Activated naive CD8-positive, alpha-beta T cell treated with anti-CD3 and anti-CD28 coated beads, Interleukin-2, amount 10 ng/mL, durations not matched to agents 7 days and 5 days (primary cell): ENCODE results near the gene KCND1. TPM values are rescaled to one million over a fixed set of nuclear protein-coding genes. Genes with fewer than 3 reads are reported as not detected.

ENCODE experiments used
- ATAC-seq: fragments of 150-1000 bp; cut with Tn5 transposase; one replicate; pipeline ENCODE4 v1.10.0; 2021; ENCODE audit warnings: low read depth, moderate library complexity
- POLR2A ChIA-PET: fragments of 350-600 bp; sonication (Branson Sonifier 250); formaldehyde crosslinking; loops from one replicate; lab custom pipeline; 2021; ENCODE audit warnings: antibody characterized with exemption; lab: Charles Lee
- DNase-seq: peaks from one replicate; pipeline ENCODE4 v3.0.0; 2021
- H3K27ac Mint-ChIP-seq: one replicate; pipeline ENCODE4 v1.8.0; 2022; ENCODE audit warnings: mild to moderate bottlenecking, mixed read lengths
- H3K27me3 Mint-ChIP-seq: one replicate; pipeline ENCODE4 v1.8.0; 2022; ENCODE audit warnings: mild to moderate bottlenecking, moderate library complexity, mixed read lengths
- H3K36me3 Mint-ChIP-seq: one replicate; pipeline ENCODE4 v1.8.0; 2021; ENCODE audit warnings: mild to moderate bottlenecking, mixed read lengths
- H3K4me1 Mint-ChIP-seq: one replicate; pipeline ENCODE4 v1.8.0; 2021; ENCODE audit warnings: mixed read lengths
- H3K4me3 Mint-ChIP-seq: one replicate; pipeline ENCODE4 v1.8.0; 2022; ENCODE audit warnings: mild to moderate bottlenecking, moderate library complexity, mixed read lengths
- H3K9me3 Mint-ChIP-seq: one replicate; pipeline ENCODE4 v1.8.0; 2021; ENCODE audit warnings: mixed read lengths
- total RNA-seq, 2 experiments: library from RNA; stranded (reverse); gene quantifications; one replicate each; pipeline ENCODE4 v1.2.3, GENCODE V29; 2021

The KCND1 gene
- 1 to 10 TPM; 5.6 to 5.9 TPM for total RNA-seq

DNA sequence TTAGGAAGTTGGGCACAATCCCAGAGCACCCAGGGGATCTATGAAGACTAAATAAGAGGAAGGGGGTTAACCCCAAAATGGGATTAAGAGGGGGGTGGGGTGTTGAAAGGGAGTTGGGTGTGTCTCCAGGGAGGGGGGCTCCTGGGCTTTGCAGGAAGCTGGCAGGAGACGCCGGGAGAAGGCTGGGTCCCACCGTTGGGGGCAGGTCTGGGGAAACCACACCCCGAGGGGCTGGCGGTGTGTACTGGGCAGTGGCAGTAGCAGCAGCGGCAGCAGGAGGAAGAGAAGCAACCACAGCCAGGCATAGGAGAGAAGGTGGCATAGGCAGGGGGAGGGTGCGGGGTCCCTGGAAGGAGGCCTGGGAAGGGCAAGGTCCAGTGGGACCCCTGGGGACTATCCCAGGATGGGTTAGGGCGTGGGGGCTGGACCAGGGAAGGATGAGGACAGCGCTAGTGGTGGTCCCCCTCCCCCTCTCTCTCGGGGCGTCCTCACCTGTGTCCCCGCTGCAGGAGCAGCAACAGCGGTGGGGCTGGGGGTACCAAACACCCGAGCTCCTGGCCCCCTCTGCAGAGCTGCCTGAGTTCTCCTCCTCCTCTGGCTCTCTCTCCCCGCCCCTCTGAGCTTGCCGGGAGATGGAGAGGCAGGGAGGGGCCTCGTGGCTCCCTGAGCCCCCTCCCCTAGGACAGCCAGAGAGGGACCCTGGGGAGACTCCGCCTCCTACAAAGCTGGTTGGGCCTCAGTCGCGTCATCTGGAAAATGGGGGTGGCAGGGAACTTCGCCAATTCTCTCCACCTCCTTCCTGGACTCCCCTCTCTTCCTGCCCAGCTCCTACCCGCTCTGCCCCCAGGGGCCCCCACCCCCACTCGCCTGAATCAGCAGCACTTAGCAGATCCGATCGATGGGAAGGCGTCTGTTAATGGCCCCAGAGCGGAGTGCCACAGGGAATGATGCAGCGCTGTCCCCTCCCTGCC, at the start of gene KCND1:
TSS of gene KCND1 (minus strand) at position 596 of the 971 bp plus-strand sequence. CDS start 1,573 bp downstream, outside the sequence.
- Mint-ChIP-seq H3K36me3 (peaks cover 15% of the 10 kb centered on the region), H3K9me3 (no peaks in the 10 kb centered on the region), H3K4me1 (peaks cover 18% of the 10 kb centered on the region), H3K27me3 (no peaks in the 10 kb centered on the region), H3K27ac (peak within 1 kb of the TSS; percentile 38), H3K4me3 (no peak within 1 kb of the TSS)
- DNase-seq: no peak
- POLR2A ChIA-PET: interaction anchor here (0.7 to 1.8 kb wide), 5 partner anchors 10 to 71 kb away, joined by 3 to 5 read pairs (median 4); partner anchors contain the start of genes GRIPAP1 and TFE3
- peak; percentile 24 for ATAC-seq

DNA sequence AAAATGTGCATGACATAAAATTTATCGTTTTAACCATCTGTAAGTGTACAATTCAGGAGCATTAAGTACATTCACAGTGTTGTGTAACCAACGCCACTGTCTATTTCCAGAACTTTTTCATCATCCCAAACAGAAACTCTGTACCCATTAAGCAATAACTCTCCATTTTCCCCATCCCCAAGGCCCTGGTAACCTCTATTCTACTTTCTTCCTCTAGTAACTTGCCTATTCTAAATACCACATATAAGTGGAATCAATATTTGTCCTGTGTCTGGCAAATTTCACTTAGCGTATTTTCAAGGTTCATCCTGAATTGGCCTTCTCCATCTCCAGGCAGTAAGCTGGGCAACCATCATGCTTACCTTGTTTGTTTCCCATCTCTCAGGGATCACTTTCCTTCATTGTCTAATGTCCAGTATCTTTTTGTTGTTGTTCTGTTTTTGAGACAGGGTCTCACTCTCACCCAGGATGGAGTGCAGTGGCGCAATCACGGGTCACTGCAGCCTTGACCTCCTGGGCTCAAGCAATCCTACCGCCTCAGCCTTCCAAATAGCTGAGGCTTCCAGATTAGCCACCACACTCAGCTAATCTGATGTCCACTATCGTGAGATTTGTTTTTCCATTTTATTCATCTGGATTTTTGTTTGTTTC, 48.1 kb upstream of the KCND1 start:
- Mint-ChIP-seq H3K4me3 (no peak overlapping the region), H3K4me1 (no peaks in the 10 kb centered on the region), H3K27ac (no peak overlapping the region), H3K9me3 (no peaks in the 10 kb centered on the region), H3K27me3 (no peaks in the 10 kb centered on the region), H3K36me3 (no peaks in the 10 kb centered on the region)
- POLR2A ChIA-PET: no interaction called here
- ATAC-seq (no peak), DNase-seq (no peak)

DNA sequence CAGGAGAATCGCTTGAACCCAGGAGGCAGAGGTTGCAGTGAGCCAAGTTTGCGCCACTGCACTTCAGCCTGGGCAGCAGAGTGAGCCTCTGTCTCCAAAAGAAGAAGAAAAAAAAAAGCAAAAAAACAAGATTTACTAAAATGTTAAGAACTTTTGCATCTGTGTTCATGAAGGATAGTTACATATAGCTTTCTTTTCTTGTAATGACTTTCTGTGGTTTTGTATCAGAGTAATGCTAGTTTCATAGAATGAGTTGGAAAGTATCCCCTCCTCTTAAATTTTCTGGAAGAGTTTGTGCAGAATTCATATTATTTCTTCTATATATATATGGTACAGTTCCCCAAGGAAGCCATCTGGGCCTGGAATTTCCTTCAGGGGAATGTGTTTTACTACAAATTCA, 47.4 kb upstream of the KCND1 start:
- no peak for ATAC-seq
- H3K27me3 Mint-ChIP-seq: no peaks in the 10 kb centered on the region

DNA sequence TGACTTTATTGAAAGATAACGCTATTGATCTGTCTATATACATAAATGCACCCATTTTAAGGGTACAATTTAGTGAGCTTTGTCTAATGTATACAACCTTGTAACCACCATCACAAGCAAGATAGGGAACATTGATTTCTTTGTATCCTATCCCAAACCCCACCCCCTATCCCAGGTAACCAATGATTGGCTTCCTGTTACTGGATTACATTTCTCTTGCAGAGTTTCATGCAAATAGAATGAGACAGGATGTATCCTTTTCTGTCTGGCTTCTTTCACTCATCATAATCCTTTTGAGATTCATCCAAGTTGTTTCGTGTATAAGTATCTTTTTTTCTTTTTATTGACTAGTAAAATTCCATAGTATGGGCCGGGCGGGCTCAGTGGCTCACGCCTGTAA, 32.1 kb upstream of the KCND1 start:
- peaks cover 9% of the 10 kb centered on the region for H3K4me1 Mint-ChIP-seq
- DNase-seq: no peak
- no peaks in the 10 kb centered on the region for H3K9me3 Mint-ChIP-seq
- H3K27me3 Mint-ChIP-seq: no peaks in the 10 kb centered on the region
- H3K36me3 Mint-ChIP-seq: peaks cover 15% of the 10 kb centered on the region
- POLR2A ChIA-PET: no interaction called here
- no peak for ATAC-seq
- H3K27ac Mint-ChIP-seq: peak overlapping the region; percentile 56
- peak overlapping the region; percentile 50 for H3K4me3 Mint-ChIP-seq

More for the DNA sequence above, 47.4 kb upstream of the KCND1 start:
- no peaks in the 10 kb centered on the region for H3K9me3 Mint-ChIP-seq
- H3K4me3 Mint-ChIP-seq: no peak overlapping the region
- H3K27ac Mint-ChIP-seq: no peak overlapping the region
- POLR2A ChIA-PET: no interaction called here
- no peaks in the 10 kb centered on the region for H3K4me1 Mint-ChIP-seq
- no peaks in the 10 kb centered on the region for H3K36me3 Mint-ChIP-seq
- DNase-seq: no peak

DNA sequence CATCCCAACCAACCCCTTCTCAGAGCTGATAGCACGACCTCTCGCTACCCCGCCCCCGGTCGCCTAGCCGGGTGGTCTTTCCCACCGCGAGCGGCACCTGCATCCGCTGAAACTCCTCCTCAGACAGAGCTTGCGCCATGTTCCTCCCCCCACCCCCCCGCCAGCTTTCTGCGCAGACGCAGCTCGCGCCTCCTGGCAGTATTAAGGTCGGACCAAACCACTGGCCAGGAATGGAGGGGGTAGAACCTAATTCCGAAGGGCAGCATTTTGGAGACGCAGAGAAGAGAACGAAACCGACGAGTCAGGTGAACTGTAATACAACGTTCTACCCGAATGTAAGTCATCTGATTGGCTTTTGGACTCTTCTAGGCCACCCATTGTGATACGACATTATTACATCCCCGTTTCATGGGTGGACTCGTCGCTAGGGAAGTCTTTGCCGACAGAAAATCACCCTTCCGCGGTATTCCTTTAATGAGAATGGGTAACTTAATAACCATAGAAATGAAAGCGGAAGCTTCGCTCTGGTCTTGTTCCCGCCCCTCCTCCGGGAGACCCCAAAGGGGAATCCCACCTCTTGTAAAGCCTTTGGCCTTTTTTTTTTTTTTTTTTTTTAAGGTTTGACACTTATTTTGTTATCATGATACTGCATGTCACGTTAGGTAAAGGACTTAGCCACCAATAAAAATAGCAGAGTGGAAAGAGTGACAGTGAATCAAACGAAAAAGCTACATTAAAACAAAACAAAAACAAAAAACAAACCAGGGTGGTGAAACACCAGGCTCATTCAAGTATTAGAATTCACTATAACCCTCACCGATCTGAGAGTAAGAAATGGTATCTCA, 30.7 kb upstream of the KCND1 start, which contains the start of gene GRIPAP1:
TSS of gene GRIPAP1 (minus strand) at position 174 of the 845 bp plus-strand sequence. CDS start at position 139, 35 bp downstream.
- DNase-seq (peak; percentile 73), ATAC-seq (peak; percentile 79)
- Mint-ChIP-seq H3K4me1 (peaks cover 18% of the 10 kb centered on the region), H3K27ac (peak within 1 kb of the TSS; percentile 97), H3K27me3 (no peaks in the 10 kb centered on the region), H3K9me3 (no peaks in the 10 kb centered on the region), H3K4me3 (peak within 1 kb of the TSS; percentile 99), H3K36me3 (peaks cover 26% of the 10 kb centered on the region)
- POLR2A ChIA-PET: interaction anchor here (0.6 to 2.0 kb wide), 14 partner anchors 10 to 1784 kb away, joined by 3 to 15 read pairs (median 4); partner anchors contain the start of genes KCND1, OTUD5, PQBP1 and PRAF2

DNA sequence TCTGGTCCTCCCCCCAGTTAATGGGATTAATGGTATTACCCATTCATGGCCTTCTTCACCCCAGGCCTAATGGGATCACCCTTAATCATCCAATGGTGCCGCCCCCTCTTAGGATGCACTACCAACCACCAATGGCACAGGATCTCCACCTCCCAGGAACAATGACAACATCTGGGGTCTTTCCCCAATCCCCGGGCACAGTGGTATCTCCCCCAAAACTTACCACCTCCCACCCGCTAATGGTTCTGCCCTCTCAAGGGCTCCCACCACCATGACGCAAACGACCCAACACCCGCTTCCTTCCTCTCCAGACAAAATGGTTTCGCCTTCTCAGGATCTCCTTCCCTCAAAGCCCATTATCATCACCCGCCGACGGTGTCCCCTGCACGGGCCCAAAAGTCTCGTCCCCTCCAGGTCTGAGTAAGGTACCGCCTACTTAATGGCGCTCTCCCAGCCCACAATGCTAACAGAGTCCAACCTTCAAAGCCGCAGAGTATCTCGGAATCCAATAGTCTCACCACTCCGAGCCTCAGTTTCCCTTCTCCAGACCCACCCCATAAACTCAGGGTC, 30.0 kb upstream of the KCND1 start:
- Mint-ChIP-seq H3K27ac (peak overlapping the region; percentile 97), H3K36me3 (peaks cover 32% of the 10 kb centered on the region), H3K4me3 (peak overlapping the region; percentile 99), H3K4me1 (peaks cover 21% of the 10 kb centered on the region), H3K9me3 (no peaks in the 10 kb centered on the region), H3K27me3 (no peaks in the 10 kb centered on the region)
- POLR2A ChIA-PET: interaction anchor here (0.9 to 2.0 kb wide), 7 partner anchors 30 to 154 kb away, joined by 3 to 15 read pairs (median 5); partner anchors contain the start of genes KCND1, OTUD5, PRAF2 and TFE3
- ATAC-seq: peak; percentile 37
- DNase-seq: no peak

DNA sequence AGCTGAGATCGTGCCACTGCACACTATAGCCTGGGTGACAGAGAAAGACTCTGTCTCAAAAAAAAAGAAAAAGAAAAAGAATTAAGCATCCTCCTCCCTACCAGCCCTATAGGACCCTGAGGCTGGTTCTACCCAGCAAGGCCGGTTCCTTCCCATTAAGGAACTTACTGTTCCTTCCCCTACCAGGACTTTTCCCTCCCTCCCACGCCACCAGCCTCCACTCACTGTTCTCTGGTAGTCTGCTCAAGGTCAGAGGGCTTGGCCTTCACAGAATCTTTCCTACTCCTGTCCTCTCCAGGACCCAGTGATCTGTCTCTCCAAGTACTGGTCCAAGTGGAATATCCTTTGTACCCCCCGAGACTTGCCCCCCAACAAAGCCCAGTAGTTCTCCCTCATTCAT, 29.0 kb upstream of the KCND1 start:
- H3K27ac Mint-ChIP-seq: peak overlapping the region; percentile 97
- POLR2A ChIA-PET: no interaction called here
- ATAC-seq: no peak

DNA sequence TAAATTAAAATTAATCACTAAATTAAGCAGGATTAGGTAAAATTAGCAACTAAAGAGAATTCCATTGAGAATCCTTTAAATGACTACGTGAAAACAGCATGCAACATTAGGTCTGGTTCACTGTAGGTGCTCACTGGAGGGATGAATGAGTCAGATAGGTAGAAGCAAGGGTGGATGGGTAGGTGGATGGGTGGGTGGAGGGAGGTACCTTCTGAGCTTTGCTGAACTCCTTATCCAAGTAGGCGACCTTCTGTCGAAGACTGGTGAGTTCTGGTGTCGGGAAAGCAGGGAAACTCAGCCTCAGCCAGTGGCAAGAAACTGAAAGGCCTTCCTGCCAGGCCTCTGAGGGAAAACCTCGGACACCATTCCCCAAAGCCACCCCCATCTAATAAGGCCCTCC, 27.4 kb upstream of the KCND1 start:
- no peak overlapping the region for H3K4me3 Mint-ChIP-seq
- H3K4me1 Mint-ChIP-seq: peaks cover 21% of the 10 kb centered on the region
- no peak overlapping the region for H3K27ac Mint-ChIP-seq
- no peaks in the 10 kb centered on the region for H3K9me3 Mint-ChIP-seq
- H3K27me3 Mint-ChIP-seq: no peaks in the 10 kb centered on the region
- ATAC-seq (no peak), DNase-seq (no peak)
- H3K36me3 Mint-ChIP-seq: peaks cover 39% of the 10 kb centered on the region
- POLR2A ChIA-PET: no interaction called here

More for the DNA sequence above, 29.0 kb upstream of the KCND1 start:
- peaks cover 34% of the 10 kb centered on the region for H3K36me3 Mint-ChIP-seq
- peak overlapping the region; percentile 99 for H3K4me3 Mint-ChIP-seq
- no peaks in the 10 kb centered on the region for H3K27me3 Mint-ChIP-seq
- no peak for DNase-seq
- H3K9me3 Mint-ChIP-seq: no peaks in the 10 kb centered on the region
- H3K4me1 Mint-ChIP-seq: peaks cover 21% of the 10 kb centered on the region

DNA sequence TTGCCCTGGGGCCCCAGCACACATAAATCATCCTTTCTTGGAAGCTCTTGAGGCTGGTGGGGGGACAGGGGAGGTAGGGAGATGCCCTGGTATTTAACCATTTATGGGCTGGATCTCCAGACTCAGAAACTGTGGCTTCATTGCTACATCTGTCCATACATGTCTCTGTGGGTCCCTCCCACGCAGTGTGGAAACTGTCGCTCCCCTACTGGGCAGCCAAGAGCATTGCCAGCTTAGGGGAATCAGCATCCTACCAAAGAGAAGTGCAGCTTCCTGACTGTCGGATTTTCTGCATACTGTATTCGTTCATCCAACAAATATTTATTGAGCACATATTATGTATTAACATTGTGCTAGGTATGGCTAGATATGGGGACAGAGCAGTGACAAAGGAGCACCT, 26.7 kb upstream of the KCND1 start:
- DNase-seq (no peak), ATAC-seq (no peak)
- Mint-ChIP-seq H3K36me3 (peaks cover 39% of the 10 kb centered on the region), H3K4me1 (peaks cover 20% of the 10 kb centered on the region), H3K4me3 (no peak overlapping the region), H3K9me3 (no peaks in the 10 kb centered on the region), H3K27ac (no peak overlapping the region), H3K27me3 (no peaks in the 10 kb centered on the region)
- POLR2A ChIA-PET: no interaction called here

DNA sequence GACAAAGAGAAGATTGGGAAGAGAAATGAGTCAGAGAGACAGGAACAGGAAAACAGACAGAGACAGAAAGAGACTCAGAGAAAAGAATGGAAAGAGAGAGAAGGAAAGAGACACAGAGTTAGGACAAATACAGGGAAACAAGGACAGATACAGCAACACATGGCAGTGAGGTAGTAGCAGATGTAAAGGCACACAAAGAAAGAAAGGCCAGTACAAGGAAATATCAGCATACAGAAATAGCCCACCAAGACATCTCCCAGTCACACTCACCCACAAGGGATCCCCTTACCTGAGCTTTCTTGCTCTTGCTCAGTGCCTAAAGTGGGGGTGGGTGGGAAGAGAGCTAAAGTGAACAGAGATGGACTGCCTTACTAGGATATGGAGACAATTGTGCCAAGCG, 26.2 kb upstream of the KCND1 start:
- peaks cover 20% of the 10 kb centered on the region for H3K4me1 Mint-ChIP-seq
- H3K27ac Mint-ChIP-seq: no peak overlapping the region
- H3K9me3 Mint-ChIP-seq: no peaks in the 10 kb centered on the region
- H3K36me3 Mint-ChIP-seq: peaks cover 39% of the 10 kb centered on the region
- no peaks in the 10 kb centered on the region for H3K27me3 Mint-ChIP-seq
- POLR2A ChIA-PET: no interaction called here
- H3K4me3 Mint-ChIP-seq: no peak overlapping the region
- no peak for ATAC-seq
- no peak for DNase-seq

DNA sequence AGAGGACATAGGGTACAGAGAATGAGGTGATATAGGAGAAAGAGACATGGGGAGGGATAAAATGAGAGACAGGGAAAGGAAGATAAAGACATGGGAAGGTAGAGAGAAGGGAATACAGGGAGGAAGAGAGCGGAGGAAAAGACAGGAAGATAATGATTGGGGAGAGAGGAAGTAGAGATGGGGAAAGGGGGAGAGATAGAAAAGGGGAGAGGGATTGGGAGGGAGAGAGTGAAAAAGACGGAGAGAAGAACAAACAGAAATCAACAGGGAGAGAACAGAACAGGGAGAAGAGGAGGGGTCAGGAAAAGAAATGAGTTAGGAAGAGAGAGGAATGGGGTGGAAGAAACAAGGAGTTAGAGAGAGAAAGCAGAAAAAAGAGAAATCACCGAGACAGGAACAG, 25.8 kb upstream of the KCND1 start:
- Mint-ChIP-seq H3K27ac (no peak overlapping the region), H3K36me3 (peaks cover 42% of the 10 kb centered on the region), H3K4me1 (peaks cover 20% of the 10 kb centered on the region), H3K9me3 (no peaks in the 10 kb centered on the region), H3K4me3 (no peak overlapping the region), H3K27me3 (no peaks in the 10 kb centered on the region)
- DNase-seq (no peak), ATAC-seq (no peak)
- POLR2A ChIA-PET: no interaction called here

DNA sequence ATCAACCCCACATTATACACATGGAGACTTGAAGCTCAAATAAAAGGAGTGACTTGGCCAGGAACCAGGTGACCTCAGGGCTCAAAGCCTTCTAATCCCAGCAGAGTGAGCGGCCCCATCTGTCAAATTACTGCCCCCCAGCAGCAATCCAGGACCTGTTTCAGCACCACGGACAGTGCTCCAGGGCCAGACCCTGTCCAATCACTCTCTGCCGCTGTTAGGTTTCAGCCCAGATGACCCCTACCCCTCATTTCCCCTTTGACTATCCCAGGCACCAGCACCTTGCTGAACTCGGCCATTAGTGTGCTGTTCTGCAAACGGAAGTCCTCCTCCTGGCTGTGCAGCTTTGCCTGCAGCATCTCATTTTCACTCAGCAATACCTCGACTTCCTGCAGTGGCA, 25.3 kb upstream of the KCND1 start:
- H3K36me3 Mint-ChIP-seq: peaks cover 42% of the 10 kb centered on the region
- H3K27ac Mint-ChIP-seq: no peak overlapping the region
- H3K27me3 Mint-ChIP-seq: no peaks in the 10 kb centered on the region
- ATAC-seq: no peak
- H3K4me3 Mint-ChIP-seq: no peak overlapping the region
- H3K4me1 Mint-ChIP-seq: peaks cover 20% of the 10 kb centered on the region
- no peaks in the 10 kb centered on the region for H3K9me3 Mint-ChIP-seq
- POLR2A ChIA-PET: no interaction called here
- DNase-seq: no peak
